MM.1S (cell line): ENCODE data around the gene TAS2R40.

Source experiments
- CTCF ChIP-seq: fragments of 300-600 bp; sonication (generic); IDR thresholded peaks from 2 replicates; pipeline ENCODE4 v1.5.1; 2016; ENCODE audit warnings: antibody characterized with exemption, low read length, mixed read lengths
- EZH2 ChIP-seq: fragments of 300-600 bp; sonication (generic); optimal IDR thresholded peaks from 2 replicates; pipeline ENCODE3; 2017; ENCODE audit warnings: low read depth, mild to moderate bottlenecking, antibody characterized with exemption, low read length, mixed read lengths

GRCh38 chr7:143263266-143264195 is 41.7 kb downstream of the TAS2R40 start, which contains the start of gene GSTK1:
- TF ChIP-seq CTCF (no peak), EZH2 (no peak)
